Activated CD8-positive, alpha-beta memory T cell treated with anti-CD3 and anti-CD28 coated beads for 36 hours (primary cell): ENCODE data around the gene DCHS2. TPM values are rescaled to one million over a fixed set of nuclear protein-coding genes. Genes with fewer than 3 reads are reported as not detected.

Experiments
- CTCF ChIA-PET: fragments of 350-600 bp; sonication (Branson Sonifier 250); formaldehyde crosslinking; loops from one replicate; lab custom pipeline; 2021; ENCODE audit warnings: antibody characterized with exemption; lab: Charles Lee
- POLR2A ChIA-PET: fragments of 350-600 bp; sonication (Branson Sonifier 250); formaldehyde crosslinking; loops from one replicate; lab custom pipeline; 2021; ENCODE audit warnings: antibody characterized with exemption; lab: Charles Lee
- total RNA-seq, 2 experiments: library from RNA; stranded (reverse); gene quantifications; one replicate each; pipeline ENCODE4 v1.2.3, GENCODE V29; 2021

DCHS2 gene
- total RNA-seq, 2 experiments from 2014 or later: not detected

DNA sequence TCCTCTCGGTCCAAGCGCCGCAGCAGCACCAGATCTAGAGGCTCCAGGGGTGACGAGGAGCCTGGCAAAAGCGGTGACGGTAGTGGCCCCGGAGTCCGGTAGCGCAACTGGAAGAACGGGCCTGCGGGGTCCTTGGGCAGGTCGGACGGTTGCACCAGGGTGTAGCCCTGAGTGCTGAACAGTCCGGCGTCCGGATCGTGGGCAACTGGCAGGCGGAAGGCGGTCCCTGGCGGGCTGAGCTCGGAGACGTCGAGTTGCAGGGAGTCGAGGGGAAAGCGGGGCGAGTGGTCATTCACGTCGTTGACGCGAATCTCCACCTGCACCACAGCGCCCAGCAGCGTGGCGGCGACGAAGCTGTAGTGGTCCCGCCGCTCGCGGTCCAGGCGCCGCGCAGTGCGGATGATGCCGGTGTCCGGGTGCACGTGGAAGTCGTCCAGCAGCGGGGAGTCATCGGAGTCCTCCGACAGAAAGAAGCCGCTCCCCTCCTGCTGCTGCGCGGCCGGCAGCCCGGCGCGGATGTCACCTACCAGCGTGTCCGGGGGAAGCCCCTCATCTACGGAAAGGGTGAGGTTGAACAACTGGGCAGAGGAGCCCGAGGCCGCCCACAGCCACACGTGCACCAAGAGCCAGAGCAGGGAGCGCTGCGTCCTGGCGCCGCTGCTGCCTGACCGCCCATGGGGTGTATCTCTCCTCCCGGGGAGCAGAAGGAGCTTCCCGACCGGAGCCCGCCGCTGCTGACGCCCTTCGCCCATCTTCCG, 837 bp downstream of the DCHS2 start:
- ChIA-PET CTCF (no interaction called here), POLR2A (no interaction called here)

DNA sequence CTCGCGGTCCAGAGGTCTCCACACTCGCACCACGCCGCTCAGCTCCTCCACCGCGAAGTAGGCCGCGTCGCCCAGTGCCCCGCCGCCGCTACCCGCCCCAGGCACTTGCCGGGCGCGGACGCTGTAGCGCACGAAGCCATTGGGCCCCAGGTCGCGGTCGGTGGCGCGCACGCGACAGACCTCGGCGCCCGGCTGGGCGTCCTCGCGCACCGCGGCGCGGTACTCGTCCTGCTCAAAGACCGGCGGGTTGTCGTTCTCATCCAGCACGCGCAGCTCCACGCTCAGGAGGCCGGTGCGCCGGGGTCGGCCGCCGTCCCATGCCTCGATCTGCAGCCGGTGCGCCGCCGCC, 1.4 kb downstream of the DCHS2 start:
- ChIA-PET CTCF (no interaction called here), POLR2A (interaction anchor here (0.6 kb wide), 1 partner anchor 1480 kb away, joined by 4 read pairs; no protein-coding TSS in a partner anchor)

DNA sequence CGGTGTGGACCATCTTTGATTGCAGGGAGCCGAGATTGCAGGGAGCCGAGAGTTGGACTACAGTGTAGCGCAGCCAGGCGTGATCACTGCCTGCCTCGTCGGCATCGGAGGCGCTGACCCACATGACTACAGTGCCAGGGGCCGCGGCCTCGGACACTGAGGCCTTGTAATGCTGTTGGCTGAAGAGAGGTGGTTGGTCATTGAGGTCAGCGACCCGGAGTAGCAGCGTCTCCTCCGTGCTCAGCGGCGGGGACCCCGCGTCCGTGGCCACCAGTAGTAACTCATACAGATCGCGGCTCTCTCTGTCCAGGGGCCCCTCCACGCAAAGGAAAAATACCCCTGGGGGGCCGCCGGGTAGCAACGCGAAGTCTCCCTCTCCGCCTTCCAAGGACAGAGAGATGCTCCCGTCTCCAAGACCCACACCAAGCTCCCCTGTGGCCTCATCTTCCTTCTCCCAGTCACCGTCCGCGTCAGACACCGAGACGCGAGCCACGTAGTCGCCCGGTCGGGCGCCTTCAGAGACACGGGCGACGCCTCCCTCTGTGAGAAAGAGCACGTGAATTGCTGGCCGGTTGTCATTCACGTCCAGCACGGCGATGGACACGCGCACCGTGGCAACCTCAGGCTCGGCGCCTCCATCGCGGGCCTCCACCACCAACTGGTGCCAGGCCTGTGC, 1.9 kb downstream of the DCHS2 start:
- CTCF ChIA-PET: no interaction called here
- POLR2A ChIA-PET: interaction anchor here (0.6 kb wide), 1 partner anchor 1481 kb away, joined by 4 read pairs; no protein-coding TSS in a partner anchor

DNA sequence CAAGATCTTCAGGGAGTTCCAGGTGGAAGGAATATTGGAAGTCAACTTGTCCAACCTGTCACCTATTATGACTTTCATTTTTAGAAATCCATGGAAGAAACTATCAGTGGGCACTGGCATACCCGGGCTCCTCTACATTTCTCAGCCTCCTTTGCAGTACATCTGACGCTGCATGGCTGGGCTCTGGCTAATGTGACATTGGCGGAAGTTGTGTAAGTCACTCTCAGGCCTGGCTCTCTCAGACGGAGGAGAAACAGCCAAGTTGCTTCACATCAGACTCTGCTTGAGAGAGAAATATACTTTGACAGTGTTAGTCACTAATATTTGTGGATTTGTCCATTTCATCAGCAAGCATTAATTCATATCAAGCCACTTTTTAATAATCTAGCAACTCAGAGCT, 4.5 kb downstream of the DCHS2 start:
- CTCF ChIA-PET: no interaction called here
- POLR2A ChIA-PET: no interaction called here

DNA sequence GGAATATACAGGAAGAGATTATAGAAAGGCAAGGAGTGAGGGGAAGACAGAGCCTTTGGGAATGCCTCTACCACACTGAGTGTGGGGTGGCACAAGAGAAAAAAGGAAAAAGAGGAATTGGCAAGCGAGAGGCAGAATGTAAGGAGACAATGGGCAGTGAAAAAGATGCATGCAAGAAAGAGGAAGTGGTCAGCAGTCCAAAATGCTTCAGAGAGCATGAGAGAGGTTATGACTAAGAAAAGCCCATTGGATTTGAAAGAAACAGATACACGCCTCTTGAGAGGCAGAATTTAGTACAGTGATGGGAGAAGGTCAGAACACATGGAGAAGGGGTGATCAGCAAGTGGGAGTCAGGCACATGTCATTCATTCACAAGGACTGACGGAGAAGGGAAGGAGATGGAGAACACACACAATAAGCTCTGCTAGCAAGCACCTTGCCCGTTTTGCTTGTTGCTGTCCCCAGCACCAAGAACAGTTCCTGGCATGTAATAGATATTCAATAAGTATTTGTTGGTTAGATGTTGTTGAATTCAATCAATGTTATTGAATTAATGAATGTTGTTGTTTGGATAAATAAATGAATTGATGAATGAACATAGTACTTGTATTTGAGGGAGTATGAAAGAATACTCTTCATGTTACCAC, 6.3 kb downstream of the DCHS2 start:
- POLR2A ChIA-PET: no interaction called here
- CTCF ChIA-PET: no interaction called here

DNA sequence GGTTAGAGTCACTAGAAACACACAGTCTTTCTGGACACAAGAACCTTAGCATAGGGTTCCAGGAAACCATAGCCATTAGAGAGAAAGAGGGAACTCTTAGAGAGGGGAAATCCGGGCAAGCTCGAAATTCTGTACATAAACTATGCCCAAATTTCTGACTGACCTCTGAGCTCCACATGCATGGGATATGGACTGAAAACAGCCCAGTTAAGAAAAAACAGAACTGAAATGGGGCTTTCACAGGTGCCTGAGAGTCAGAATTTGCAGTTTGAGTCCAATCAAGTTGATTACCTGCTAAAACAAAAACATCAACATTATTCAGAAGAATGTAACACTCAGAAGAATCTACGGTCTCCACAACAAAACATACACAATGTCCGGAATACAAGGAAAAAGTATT, 13.1 kb downstream of the DCHS2 start:
- ChIA-PET POLR2A (no interaction called here), CTCF (no interaction called here)

DNA sequence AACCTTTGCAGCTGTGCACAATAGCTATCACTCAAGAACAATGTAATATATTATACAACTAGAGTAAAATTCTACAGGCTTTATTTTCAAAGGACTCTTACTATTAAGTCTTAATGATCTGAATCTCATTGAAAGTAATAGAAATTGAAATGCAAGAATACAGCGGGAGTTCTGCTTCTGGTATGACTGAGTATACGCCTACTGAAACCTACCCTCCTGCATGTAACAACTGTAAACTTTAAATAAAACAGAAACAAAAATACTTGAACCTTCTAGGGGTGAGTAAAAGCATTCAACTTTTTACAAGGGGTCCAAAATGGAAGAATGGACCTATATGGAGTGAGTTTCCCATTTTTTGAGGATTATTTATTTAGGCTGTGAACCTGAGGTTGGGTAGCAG, 13.5 kb downstream of the DCHS2 start:
- ChIA-PET CTCF (no interaction called here), POLR2A (no interaction called here)

DNA sequence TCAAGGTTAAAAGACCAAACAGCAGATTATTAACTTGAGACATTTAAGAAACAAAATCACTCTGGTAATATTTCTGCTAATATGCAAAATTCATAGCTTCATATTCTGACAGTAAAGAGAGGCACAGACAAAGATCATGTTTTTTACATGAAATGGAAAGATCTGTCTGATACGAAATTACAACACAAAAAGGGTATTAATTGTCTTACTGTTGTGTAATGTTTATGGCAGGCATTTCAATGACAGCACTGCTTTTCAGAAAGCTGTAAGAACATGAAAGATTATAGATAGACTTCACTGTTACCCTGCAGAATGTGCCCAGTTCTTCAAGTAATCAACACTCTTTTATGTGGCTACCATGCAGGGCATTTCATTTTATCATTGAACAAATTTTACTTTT, 15.4 kb downstream of the DCHS2 start:
- ChIA-PET POLR2A (no interaction called here), CTCF (no interaction called here)

DNA sequence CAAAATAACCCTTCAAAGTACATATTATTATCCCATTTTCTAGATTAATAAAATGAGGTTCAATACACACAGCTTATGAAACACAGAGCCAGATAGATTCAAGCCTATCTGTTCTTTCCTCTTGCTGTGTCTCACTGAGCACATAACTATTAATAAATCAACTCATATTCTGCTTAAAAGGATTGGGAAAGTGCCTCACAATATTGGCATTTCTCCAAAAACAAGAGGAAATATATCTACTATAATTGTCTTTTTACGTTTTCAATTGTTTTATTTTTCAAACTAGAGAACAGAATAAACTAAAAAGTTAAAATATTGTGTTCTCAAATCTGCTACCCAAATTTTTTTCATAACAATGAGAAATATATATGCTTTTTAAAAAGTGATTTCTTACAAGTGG, 15.8 kb downstream of the DCHS2 start:
- CTCF ChIA-PET: no interaction called here
- POLR2A ChIA-PET: no interaction called here

DNA sequence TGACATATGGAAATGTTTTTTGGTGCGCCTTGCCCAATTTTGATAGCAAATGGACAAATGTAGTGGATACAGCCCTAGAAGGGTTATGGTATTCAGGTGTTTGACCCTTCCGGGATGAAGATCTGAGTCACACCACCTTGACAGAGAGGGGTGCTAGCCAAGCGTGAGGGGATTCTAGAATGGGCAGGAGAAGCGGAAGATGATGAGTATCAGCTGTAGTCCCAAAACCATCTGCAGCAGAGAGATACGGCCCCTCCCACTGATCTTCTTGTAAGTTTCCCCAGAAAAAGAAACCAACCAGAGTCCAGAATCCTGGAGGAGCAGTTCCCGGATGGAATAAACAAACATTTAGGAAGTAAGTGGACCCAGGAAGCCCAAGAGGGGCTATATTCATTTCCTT, 18.1 kb downstream of the DCHS2 start:
- ChIA-PET POLR2A (no interaction called here), CTCF (no interaction called here)

DNA sequence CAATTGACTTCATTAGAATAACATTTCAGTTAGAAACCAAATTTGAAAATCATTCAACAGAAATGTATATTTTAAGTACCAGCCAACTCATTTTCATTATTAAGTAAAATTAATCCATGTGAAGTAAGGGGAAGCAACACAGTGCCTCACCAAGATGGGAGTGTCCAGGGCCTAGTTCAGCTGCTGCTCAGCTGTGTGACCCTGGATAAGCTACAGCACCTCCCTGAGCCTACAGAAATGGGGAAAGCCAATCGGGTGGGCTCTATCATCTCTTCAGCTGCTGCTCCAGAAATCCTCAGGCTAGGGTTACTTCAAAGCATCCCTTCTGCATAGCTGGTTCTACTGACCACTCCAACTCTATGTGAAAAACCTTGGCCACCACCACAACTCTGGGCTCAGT, 18.7 kb downstream of the DCHS2 start:
- ChIA-PET CTCF (no interaction called here), POLR2A (no interaction called here)

DNA sequence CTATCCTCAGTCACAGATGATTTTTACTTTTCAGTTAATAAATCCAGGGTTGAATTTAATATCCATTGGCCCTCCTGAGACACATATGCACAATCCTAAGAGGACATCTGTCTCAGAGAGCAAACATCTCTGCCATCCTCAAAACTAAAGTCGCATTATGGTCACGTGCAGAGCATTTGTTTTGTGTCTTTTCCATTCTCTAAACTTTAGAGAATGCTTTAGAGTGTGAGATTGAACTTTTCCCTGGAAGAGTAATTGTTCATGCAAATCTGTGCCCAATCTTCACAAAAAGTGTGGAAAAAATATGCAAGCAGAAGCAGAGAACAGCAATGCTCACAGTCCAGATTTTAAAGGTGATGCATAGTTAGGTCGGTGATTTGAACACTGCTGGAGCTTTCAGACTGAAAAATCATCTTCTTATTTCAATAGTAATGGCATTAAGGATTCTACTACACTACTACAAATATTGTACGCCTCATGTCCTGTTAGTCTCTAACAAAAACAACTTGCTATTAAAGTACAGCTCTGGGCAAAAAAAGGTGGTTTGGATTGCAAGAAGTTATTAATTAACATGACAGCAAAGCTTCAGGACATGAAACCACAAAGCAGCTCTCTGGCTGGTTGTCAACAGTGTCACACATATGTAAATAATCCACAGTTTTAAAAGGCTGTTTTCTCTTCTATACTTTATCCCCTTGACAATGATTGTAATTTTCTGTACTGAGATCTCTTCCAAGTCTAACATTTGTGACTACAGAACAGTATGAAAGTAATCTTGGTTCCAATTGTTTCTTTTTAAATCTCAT, 19.9 kb downstream of the DCHS2 start:
- CTCF ChIA-PET: no interaction called here
- POLR2A ChIA-PET: no interaction called here

DNA sequence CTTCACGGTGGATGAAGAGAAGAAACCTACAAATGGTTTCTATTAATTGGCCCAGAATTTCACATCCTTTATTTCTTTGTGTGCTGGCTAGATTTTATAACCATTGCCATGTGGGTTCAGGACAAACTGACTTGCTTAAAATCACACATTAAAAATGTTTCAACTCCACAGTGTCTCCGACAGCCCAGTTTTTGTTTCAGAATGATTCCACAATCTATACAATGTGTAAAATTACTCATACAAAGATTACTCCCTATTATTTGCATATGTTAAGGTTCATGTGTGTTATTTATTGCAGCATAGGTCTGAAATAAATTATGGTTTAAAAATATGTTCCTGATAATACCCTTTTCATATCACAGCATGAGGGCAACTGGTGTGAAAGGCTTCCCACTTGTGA, 20.6 kb downstream of the DCHS2 start:
- POLR2A ChIA-PET: no interaction called here
- CTCF ChIA-PET: no interaction called here

DNA sequence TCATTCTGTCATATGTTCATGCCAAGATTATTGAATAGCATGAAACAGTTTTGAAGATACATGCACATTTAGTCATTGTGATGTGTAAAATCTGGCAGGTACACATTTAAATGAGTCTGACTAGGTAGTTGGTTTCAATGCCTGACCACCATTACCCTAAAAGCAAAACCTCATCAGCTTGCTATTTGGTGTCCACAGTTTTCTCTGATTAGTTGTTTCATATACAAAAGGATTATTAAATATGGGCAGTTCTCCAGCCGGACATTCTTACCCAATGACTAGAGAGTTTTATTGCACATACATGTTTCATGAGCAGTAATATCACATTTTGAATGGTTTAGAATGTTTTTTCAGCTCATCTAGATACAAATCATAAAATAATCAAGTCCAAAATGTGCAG, 23.7 kb downstream of the DCHS2 start:
- ChIA-PET POLR2A (no interaction called here), CTCF (no interaction called here)

DNA sequence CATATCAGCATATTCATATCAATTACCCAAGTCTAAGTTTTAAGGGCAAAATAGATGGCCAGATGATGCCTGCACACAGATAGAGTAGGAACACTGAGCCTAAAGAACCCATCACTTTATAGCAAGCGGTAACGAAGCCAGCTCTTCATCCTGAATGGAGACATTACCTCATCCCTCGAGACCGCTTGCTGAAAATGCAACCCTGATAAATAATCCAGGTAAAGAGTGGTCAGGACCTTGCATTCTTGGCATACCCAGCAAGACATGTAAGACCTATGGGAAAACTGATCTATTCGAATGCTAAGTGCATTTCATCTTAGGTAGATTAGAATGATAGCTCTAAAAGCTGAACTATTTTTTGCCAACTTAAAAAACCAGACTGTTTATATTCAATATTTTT, 25.3 kb downstream of the DCHS2 start:
- CTCF ChIA-PET: no interaction called here

DNA sequence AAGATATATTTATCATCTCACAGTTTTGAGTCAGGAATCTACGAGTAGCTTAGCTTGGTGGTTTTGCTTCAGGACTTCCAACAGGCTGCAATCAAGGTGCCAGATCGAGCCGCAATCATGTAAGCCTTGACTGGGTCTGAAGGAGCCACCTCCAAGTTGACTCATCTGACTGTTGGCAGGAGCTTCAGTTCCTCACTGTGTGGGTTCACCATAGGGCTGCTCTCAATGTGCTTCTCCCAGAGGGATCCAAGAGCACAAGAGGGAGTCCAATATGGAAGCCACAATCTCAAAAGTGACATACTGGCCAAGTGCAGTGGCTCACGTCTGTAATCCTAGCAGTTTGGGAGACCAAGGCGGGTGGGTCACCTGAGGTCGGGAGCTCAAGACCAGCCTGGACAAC, 26.5 kb downstream of the DCHS2 start:
- POLR2A ChIA-PET: no interaction called here
- CTCF ChIA-PET: no interaction called here

More for the DNA sequence above, 25.3 kb downstream of the DCHS2 start:
- POLR2A ChIA-PET: no interaction called here

DNA sequence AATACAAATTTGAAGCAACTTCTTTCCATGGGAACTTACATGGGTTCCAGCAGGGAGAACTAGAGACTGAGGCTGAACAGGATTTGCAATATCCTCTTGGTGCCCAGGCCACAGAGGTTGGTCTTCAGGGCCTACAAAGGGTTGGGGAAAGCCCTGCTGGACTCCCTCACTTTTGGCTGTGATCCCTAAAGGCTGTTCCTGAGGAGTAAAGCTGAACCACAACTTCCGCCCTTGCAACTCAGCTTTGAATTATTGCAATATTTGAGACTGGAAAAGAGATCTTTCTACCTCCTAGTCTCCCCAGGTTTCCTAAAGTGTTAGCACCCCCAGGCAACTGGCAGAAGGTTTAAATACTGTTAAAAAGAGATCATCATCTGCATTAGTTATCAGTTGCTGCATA, 26.9 kb downstream of the DCHS2 start:
- ChIA-PET POLR2A (no interaction called here), CTCF (no interaction called here)

DNA sequence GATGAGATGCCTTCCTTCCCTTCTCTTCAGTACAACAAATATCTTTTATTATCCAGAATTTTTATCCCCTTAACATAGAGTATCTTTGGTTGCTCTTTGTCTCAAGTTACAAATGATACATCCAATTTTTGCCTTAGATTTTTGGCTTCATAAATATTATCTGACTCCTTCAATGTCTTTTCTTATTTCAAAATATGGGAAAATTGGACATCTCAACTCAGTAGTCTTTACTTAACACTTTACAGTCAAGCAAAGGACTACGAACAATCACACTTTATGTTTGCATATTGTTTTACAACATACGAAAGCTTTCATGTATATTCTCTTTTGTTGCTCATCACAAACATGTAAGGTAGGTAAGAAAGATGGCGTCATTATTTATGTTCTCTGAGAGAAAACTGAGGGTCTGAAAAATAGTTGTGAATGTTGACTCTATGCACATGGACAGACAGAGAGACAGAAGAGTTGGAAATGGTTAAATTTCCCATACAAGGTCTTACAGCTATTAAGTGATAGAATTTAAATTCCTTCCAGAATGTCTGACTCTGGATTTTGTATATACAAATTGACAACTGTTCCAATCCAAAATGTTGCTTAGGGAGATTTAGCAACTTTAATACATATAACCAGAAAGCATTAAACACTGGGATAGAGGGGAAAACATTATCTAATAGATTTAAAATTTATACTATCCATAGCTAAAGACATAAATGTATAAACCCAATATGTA, 29.4 kb downstream of the DCHS2 start:
- CTCF ChIA-PET: no interaction called here
- POLR2A ChIA-PET: no interaction called here

DNA sequence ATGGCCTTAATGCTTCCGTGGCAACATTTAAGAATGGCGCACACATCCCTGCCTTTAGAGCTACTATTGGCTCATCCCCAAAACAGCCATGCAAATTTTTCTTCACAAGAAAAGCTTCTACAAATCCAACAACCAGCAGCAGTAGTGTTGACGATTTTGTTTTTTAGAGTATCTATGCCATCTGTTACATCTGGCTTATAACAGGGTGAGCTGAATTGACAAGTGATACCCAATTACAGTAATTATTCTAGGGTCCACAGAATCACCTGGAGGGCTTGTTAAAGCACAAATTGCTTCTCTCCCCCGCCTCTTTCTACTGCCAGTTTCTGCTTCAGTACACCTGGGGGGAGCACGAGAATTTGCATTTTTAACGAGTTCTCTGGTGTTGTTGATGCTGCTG, 34.1 kb downstream of the DCHS2 start:
- ChIA-PET POLR2A (no interaction called here), CTCF (no interaction called here)

DNA sequence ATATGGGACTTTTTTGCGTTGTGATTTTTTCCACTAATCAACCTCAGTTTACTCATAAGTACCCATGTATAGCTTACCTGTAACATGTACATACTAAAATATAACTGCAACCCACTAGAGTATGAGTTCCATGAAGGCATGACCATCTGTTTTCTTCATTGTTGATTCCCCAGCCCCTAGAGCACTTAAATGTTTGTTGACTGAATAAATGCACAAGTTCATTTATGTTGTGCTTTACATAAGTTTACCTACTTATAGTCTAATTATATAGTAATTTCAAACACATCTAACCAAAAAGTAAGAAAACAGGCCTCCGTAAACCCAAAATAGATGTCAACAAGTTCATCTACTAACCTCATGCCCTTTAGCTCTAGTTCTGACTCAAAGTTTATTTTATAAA, 34.7 kb downstream of the DCHS2 start:
- CTCF ChIA-PET: no interaction called here
- POLR2A ChIA-PET: no interaction called here
